Left kidney (tissue), 2 donors: Measurements from ENCODE around the gene RDH14. TPM values are rescaled to one million over a fixed set of nuclear protein-coding genes. Genes with fewer than 3 reads are reported as not detected.

Experiments
- DNase-seq: peaks from one replicate; pipeline ENCODE4 v3.0.0-alpha.2; 2013
- polyA plus RNA-seq: library from polyadenylated mRNA; unstranded; fragments of 120-200 nt; gene quantifications from one replicate; pipeline ENCODE4 v1.2.1, GENCODE V29; 2013; ENCODE audit not compliant: insufficient read length

Gene RDH14
- polyA plus RNA-seq, 1 donor: 38.9 TPM

DNA sequence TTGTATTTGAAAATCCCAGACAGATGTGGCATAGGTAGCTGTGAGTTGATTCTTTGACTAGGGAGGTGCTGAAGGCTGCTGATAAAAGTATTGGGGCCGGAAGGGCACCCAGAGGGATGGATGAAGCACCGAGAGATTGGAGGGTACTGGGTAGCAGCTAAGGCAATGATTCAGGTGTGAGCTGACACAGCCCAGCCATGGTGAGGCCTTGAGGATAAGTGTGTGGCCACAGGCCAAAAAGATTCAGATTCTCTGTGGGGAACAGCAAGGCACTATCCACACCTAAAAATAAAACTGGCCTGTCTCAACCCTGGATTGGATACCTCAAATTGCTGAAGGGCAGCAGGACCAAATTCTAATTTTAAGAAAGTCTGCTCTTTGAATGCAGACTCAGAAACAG, 35.2 kb downstream of the RDH14 start:
- DNase-seq: no peak

- no peak for DNase-seq
Measured at GRCh38 chr2:18522484-18523146, 37.8 kb downstream of the RDH14 start.

GRCh38 chr2:18520451-18521425, 39.7 kb downstream of the RDH14 start:
- peak; percentile 86 for DNase-seq

DNA sequence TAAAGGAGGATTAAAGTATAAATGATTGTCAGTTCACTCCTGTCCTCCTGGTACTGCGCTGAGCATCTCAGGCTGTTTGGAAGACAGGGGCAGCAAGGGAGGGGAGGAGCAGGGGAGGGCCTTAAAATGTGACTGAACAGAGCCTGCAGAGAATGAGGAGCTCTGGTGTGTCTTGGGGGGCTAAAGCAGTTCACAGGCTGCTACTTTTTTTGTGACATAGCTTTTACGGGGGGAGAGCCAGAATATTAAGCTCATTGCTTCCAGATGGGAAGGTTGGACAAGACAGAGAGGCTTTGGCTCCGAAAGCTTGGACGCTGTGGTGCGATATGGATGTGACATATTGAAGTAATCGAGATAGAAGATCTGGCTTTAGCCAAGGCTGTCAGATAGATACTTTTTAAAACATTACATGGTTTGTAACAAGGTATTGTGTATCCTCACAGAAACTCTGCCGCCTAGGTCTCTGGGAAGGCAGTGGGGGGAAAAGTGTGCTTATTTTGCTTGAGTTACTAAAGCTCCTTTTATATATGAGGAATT, 40.5 kb downstream of the RDH14 start:
- no peak for DNase-seq

GRCh38 chr2:18518116-18519111, 42.0 kb downstream of the RDH14 start:
- no peak for DNase-seq

- no peak for DNase-seq
Measured at GRCh38 chr2:18517386-18517785, 43.1 kb downstream of the RDH14 start.

DNA sequence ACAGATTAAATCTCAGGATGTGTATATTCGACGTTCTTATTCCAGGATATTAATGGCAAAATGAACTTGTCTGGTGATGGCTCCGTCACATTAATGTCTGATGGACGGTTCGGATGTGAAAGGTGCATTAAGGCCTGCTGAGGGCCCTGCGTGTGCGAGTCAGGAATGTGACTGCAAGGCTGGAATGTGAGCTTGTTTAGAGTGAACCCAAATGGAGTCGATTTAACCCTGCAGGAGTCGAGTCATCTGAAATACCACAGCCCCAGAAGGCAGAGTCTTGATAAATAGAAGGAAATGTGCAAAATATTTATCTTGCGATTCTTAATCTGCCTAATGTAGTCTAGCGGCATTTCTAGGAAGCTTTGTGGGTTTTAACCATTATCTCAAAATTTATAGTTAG, 44.3 kb downstream of the RDH14 start:
- DNase-seq: no peak

GRCh38 chr2:18514526-18515461, 45.7 kb downstream of the RDH14 start:
- DNase-seq: no peak

DNA sequence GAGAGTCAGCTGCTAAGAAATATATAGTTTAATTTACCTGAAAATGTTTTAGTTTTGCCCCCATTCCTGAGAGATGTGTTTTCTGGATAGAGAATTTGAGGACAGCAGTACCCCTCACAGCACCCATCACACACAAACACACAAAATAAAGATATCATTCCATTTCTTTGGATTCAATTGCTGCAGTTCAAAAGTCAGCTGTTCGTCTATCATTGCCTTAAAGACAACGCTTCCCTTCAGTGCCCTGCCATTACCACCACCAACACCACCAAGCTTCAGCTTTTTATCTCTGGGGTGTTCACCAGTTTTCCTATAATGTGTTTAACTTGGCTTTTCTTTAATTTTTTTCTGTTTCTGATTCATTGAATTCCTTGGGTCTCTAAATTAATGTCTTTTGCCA, 49.7 kb downstream of the RDH14 start:
- no peak for DNase-seq

DNA sequence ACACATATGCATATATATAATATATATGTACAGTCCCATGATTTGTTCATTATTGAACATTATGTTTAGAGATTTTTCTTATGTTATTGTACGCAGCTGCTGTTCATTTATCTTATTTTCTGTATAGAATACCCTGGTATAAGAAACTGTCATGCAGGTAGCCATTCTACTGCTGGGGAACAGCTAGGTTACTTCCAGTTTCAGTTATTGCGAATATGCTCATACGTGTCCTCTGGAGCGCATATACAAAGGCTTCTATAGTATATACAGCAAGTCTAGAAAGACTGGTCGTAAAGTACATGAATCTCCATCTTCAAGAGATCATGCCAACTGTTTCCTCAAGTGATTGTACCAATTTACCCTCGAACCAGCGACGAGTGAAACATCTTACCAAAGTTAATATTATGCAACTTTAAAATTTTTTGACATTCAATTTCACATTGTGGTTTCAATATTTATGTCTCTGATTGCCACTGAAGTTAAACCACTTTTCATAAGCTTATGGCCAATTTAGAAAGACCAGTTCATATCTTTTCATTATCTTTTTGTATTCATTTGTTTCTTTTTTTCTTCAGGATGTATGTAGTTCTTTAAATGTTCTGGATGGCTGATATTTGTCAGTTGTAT, 53.5 kb downstream of the RDH14 start:
- DNase-seq: no peak

- no peak for DNase-seq
Measured at GRCh38 chr2:18505703-18506341, 54.6 kb downstream of the RDH14 start.

Other genes with a start within 250 kb of the RDH14 start
- gene NT5C1B, start 28.9 kb upstream of the RDH14 start, polyA plus RNA-seq: 1.5 TPM